Measurements from ENCODE around the gene C5. TPM values are rescaled to one million over a fixed set of nuclear protein-coding genes. Genes with fewer than 3 reads are reported as not detected.

C5 gene
- total and polyA plus RNA-seq, 2 experiments from 2014 or later: 13.8 to 55.4 TPM

DNA sequence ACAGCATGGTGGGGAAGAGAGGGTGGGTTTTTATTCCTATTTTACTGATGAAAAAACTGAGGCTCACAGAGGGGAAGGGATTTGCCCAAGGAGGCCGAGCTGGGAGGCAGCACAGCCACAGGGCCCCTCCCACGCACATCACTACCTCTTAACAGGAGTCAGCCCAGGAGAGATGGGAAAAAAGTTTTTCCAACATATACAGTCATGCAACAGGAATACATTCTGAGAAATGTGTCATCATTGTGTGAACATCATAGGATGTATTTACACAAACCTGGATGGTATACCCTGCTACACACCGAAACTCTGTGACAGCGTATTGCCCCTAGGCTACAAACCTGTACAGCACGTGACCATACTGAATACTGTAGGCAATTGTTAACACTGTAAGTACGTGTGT lies 135.1 kb downstream of the C5 start:
- Histone ChIP-seq H3K4me3 (no peak overlapping the region), H3K9me2 (replicated peaks; ENCODE audit: insufficient read depth) (no peaks in the 10 kb centered on the region), H3K36me3 (replicated peaks; ENCODE audit: insufficient read depth, low read depth) (no peaks in the 10 kb centered on the region), H3K4me1 (ENCODE audit: insufficient read depth) (peaks cover 25% of the 10 kb centered on the region), H3K9me3 (ENCODE audit: low read depth) (no peaks in the 10 kb centered on the region), H3K27me3 (no peaks in the 10 kb centered on the region), H2AFZ (no peak overlapping the region), H4K20me1 (ENCODE audit: insufficient read depth, poor library complexity, severe bottlenecking) (no peaks in the 10 kb centered on the region), H3K4me2 (no peak overlapping the region), H3K79me2 (no peaks in the 10 kb centered on the region), H3K27ac (no peak overlapping the region)
- DNase-seq (ENCODE audit: low spot score): no peak
- 85% methylated on average over 6 of the region's 6 CpGs for WGBS (ENCODE audit: low lambda C conversion rate, missing lambda C conversion rate)
- TF ChIP-seq EZH2phosphoT487 (IDR thresholded peaks at IDR 0.05; ENCODE audit: low read depth, severe bottlenecking, unreplicated experiment) (no peak), CTCF (IDR thresholded peaks at IDR 0.05; ENCODE audit: poor library complexity) (no peak), EZH2 (IDR thresholded peaks at IDR 0.05; ENCODE audit: borderline replicate concordance) (no peak)

DNA sequence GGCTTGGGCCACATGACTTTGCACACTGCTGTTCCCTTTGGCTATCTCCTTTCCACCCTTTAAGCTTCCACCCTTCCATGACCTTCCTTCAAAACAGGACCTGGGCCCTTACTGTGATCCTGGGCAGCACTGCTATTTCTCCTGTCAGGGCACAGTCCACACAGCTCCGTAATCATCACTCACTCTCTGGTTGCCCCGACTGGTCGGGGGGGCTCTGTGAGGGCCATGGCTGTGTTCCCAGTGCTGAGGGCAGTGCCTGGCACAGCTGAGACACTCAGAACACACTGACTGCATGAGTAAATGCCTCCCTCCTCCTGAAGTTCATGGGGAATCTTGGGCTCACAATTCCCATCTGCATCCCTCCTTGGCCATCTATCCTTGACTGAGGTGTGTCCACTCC lies 135.7 kb downstream of the C5 start:
- H3K79me2 ChIP-seq: no peaks in the 10 kb centered on the region
- WGBS (ENCODE audit: low lambda C conversion rate, missing lambda C conversion rate): 84% methylated on average over 3 of the region's 3 CpGs
- no peaks in the 10 kb centered on the region for H3K9me3 ChIP-seq (ENCODE audit: low read depth)
- TF ChIP-seq EZH2 (IDR thresholded peaks at IDR 0.05; ENCODE audit: borderline replicate concordance) (no peak), EZH2phosphoT487 (IDR thresholded peaks at IDR 0.05; ENCODE audit: low read depth, severe bottlenecking, unreplicated experiment) (no peak), CTCF (IDR thresholded peaks at IDR 0.05; ENCODE audit: poor library complexity) (no peak)
- H4K20me1 ChIP-seq (ENCODE audit: insufficient read depth, poor library complexity, severe bottlenecking): no peaks in the 10 kb centered on the region
- H3K4me1 ChIP-seq (ENCODE audit: insufficient read depth): peaks cover 20% of the 10 kb centered on the region
- H3K4me2 ChIP-seq: no peak overlapping the region
- no peak for DNase-seq (ENCODE audit: low spot score)
- H2AFZ ChIP-seq: no peak overlapping the region
- no peaks in the 10 kb centered on the region for H3K36me3 ChIP-seq (replicated peaks; ENCODE audit: insufficient read depth, low read depth)
- H3K27me3 ChIP-seq: no peaks in the 10 kb centered on the region
- no peak overlapping the region for H3K4me3 ChIP-seq
- no peaks in the 10 kb centered on the region for H3K9me2 ChIP-seq (replicated peaks; ENCODE audit: insufficient read depth)
- H3K27ac ChIP-seq: no peak overlapping the region

- Histone ChIP-seq H3K4me2 (no peak overlapping the region), H2AFZ (no peak overlapping the region), H3K36me3 (replicated peaks; ENCODE audit: insufficient read depth, low read depth) (no peaks in the 10 kb centered on the region), H3K4me3 (no peak overlapping the region), H3K27me3 (no peaks in the 10 kb centered on the region), H3K9me3 (ENCODE audit: low read depth) (no peaks in the 10 kb centered on the region), H3K27ac (no peak overlapping the region), H3K4me1 (ENCODE audit: insufficient read depth) (peaks cover 13% of the 10 kb centered on the region), H3K9me2 (replicated peaks; ENCODE audit: insufficient read depth) (no peaks in the 10 kb centered on the region), H3K79me2 (no peaks in the 10 kb centered on the region), H4K20me1 (ENCODE audit: insufficient read depth, poor library complexity, severe bottlenecking) (no peaks in the 10 kb centered on the region)
- 91% methylated on average over 4 of the region's 4 CpGs for WGBS (ENCODE audit: low lambda C conversion rate, missing lambda C conversion rate)
- DNase-seq (ENCODE audit: low spot score): no peak
- TF ChIP-seq CTCF (IDR thresholded peaks at IDR 0.05; ENCODE audit: poor library complexity) (no peak), EZH2 (IDR thresholded peaks at IDR 0.05; ENCODE audit: borderline replicate concordance) (no peak)
These were observed 136.3 kb downstream of the C5 start for GRCh38 chr9:120913647-120914264.

Data from hepatocyte (in vitro differentiated cells).